Fibroblast of skin of left biceps (primary cell): Measurements from ENCODE around the gene XKR8.
A peak's percentile ranks its signal among the peaks of the same experiment; 100 is the strongest.

Experiments used
- DNase-seq, 2 experiments: peaks; one replicate each; pipeline ENCODE4 v3.0.0-alpha.2; 2013; ENCODE audit warnings: low read depth in 2 of 2

XKR8 gene, protein sequence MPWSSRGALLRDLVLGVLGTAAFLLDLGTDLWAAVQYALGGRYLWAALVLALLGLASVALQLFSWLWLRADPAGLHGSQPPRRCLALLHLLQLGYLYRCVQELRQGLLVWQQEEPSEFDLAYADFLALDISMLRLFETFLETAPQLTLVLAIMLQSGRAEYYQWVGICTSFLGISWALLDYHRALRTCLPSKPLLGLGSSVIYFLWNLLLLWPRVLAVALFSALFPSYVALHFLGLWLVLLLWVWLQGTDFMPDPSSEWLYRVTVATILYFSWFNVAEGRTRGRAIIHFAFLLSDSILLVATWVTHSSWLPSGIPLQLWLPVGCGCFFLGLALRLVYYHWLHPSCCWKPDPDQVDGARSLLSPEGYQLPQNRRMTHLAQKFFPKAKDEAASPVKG

DNA sequence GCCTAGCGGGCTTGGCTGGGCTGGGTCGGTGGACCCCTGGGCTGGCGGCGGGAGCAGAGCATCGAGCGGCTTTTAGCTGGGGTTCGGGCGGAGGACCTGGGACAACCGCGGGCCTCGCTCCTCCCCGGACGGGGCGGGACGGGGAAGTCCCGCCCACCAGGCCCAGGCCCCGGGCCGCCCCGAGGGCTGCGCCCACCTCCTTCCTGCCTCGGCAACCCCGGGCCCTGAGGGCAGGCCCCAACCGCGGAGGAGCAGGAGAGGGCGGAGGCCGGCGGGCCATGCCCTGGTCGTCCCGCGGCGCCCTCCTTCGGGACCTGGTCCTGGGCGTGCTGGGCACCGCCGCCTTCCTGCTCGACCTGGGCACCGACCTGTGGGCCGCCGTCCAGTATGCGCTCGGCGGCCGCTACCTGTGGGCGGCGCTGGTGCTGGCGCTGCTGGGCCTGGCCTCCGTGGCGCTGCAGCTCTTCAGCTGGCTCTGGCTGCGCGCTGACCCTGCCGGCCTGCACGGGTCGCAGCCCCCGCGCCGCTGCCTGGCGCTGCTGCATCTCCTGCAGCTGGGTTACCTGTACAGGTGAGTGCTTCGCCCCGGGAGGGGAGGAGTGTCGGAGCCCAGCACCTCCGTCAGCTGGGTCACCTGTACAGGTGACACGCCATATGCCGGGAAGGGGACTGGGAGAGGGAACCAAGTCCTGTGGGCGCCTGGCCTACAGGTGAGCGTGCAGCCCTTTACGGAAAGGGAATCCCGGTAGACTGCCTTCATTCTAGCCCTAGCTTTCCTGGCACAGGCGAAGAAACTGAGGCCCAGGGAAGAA lies at the start of gene XKR8:
XKR8 (plus strand) TSS at position 182 of the 812 bp plus-strand sequence; CDS start at position 279, 97 bp downstream.
- DNase-seq = peak; percentile 30 to 32

DNA sequence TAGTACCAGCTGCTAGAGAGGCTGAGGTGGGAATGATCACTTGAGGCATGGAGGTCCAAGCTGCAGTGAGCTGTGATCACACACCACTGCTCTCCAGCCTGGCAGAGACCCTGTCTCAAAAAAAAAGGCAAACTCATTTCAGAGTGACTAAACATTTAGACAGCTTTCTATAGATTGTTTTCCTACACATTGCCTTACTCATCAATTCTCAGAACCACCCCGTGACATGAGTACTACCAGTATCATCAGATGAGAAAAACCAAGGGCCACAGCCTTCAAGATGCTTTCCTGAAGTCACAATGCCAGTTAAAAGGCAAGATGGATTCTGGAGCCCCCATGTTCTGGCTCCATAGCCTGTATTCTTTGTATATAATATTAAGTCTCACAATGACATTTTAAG lies 47.3 kb upstream of the XKR8 start:
- no peak for DNase-seq

DNA sequence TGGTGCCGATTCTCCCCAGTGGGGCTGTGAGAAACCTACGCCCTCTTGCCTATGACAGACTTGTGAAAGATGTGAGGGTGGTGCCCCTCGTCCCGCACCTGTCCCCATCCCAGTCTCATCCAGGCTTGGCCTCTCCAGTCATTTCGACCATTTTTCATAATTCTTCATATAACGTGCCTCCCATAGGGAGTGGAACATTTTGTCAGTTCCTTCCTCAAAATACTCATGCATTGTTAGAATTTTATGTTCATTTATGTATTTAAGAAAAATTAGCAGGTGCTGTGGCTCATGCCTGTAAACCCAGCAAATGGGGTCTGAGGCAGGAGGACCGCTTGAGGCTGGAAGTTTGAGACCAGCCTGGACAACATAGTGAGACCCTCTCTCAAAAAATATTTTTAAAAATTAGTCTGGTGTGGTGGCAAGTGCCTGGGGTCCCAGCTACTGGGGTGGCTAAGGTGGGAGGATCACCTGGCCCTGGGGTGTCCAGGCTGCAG lies 44.6 kb upstream of the XKR8 start:
- DNase-seq = no peak

DNA sequence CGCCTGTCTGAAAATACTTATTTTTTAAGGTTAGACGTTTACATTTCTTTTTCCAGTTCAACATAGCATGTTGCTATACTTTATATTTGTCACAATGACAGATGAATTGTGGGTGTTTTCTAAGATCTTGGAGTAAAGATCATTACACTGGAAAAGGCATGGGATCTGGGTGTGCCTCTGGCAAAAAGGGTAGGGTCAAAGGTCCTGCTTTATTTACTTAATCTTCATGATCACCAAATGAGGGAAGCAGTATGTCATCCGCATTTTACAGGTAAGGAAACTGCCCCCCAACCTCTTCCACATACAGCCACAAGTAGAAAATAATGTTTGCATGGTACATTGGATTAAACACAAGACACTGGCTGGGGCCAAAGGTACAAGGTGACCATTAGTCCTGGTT lies 37.5 kb upstream of the XKR8 start:
- DNase-seq = no peak

DNA sequence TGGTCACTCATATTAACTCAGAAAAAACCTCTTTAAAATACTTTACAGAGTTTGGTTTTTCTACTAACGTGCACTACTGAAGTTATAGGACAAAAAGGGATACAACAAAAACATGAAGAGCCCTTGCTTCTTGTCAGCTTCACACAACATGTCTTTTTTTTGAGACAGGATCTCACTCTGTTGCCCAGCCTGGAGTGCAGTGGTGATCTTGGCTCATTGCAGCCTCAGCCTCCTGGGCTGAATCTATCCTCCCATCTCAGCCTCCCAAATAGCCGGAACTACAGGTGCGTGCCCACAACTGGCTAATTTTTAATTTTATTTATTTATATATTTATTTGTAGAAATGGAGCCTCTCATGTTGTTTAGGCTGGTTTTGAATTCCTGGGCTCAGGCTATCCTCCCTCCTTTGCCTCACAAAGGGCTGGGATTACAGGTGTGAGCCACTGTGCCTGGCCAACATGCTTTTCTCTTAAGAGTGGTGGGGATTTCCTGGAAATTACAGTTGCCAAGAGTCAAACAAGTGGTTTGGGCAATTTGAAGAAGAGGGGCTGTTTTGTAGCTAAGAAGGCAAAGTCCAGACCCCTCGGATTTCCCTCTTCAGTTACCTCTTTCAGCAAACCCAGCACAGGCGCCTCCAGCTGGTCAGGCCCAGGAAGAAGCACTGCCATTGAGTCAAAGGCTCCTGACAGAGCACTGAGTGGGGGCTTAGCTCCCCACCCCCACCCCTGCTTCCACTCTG lies 31.4 kb upstream of the XKR8 start:
- no peak for DNase-seq

DNA sequence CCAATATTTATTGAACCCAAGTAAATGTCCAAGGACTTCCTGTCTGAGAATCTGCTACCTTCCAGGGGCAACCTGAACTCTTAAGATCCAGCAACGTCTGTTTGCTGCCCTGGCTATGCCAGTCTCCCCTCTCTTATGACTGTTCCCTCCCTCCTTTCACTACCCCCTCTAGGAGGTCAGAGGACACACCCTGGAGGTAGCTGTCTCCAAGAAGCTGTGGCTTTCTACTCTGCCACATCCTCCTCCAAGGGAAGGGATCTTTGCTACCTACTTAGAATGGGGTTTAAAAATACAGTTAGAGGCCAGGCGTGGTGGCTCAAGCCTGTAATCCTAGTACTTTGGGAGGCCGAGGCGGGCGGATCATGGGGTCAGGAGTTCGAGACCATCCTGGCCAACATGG lies 28.6 kb upstream of the XKR8 start:
- no peak for DNase-seq

DNA sequence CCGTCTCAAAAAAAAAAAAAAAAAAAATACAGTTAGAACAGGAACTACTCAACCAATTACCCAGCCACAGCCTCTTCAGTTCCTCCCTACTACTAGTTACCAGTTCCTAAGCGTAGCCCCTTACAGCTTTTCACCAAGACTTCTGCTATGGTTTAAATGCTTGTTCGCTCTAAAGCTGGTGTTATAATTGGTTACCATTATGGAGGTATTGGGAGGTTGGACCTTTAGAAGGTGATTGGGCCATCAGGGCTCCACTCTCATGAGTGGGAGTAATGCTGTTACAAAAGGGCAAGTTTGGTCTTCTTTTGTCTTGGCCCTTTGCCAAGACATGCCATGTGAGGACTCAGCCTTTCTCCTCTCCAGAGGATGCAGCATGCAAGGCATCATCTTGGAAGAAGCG lies 28.0 kb upstream of the XKR8 start:
- no peak for DNase-seq

DNA sequence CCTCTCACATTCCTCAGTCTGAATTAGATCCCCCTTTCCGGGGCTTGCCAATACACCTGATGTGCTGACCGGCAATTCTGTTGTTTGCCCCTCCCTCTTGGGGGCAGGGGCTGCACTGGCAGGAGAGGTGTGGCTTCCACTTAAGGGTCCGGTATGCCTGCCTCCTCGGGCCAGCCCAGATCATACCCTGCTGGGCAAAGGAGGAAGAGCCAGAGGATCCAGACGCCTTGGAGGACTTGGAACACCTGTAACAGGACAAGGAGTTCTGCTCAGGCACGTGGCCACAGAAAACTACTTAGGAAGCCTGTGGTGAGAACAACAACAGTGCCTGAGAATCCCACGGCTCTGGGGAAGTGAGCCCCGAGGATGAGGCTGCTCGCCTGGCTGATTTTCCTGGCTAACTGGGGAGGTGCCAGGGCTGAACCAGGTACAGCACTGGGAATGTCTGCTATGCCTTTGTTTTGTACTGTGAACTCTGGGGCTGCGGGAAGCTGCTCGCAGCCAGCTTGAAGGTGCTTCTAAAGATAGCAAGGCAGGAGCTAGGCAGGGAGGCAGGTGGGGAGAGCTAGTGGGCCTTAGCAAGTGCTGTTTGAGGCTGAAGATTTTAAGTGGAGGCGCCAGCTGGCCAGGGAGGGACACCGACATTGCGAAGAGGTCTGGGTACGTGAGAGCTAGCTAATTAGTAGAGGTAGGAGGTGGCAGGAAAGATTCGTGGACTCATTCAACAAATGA lies 24.8 kb upstream of the XKR8 start, which contains the start of gene SMPDL3B:
SMPDL3B (plus strand) TSS at position 183 of the 732 bp plus-strand sequence; CDS start at position 367, 184 bp downstream.
- no peak for DNase-seq

DNA sequence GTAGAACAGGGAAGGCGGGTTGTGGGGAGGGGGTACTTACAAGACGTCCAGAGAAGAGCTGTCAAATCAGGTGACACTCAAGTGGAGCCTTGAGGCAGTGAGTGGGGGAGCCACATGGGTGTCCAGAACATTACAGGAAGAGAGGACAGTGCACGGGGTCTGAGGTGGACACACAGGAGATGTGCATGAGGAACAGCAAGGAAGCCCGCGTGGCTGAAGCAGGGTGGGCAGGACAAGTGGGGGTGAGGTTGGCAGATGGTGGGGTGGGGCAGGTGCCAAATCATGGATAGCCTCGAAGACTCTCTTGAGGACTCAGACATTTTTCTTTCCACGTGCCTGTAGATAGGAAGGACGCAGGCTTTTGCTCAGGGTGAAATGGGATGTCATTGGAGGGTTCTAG lies 24.1 kb upstream of the XKR8 start:
- DNase-seq = no peak

DNA sequence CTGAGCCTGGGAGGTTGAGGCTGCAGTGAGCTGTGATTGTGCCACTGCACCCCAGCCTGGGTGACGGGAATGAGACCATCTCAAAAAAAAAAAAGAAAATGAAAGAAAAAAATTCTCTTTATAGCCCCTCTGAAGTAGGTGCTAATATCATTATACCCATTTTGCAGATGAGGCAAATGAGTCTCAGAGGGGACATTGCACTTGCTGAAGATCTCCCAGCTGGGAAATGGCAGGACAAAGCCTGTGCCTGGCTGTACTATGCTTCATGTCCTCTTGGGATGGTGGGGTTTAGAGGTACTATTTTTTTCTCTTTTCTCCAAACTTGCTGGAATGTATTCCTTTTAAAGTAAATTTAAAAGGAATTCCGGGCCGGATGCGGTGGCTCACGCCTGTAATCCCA lies 23.4 kb upstream of the XKR8 start:
- DNase-seq = no peak

DNA sequence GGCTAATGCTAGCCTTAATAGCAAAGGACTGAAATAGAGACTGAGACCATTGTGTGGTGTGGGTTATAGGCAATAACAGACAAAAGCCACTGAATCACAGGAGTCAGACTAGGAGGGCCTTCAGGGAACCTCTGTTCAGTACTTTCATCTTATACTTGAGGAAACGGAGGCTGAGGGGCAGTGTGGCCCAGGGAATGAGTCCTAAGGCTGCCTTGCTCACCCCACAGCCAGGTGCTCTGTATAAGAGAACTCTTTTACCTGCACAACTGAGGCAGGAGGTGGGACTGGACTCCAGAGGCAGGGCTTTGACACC lies 22.3 kb upstream of the XKR8 start:
- no peak for DNase-seq

DNA sequence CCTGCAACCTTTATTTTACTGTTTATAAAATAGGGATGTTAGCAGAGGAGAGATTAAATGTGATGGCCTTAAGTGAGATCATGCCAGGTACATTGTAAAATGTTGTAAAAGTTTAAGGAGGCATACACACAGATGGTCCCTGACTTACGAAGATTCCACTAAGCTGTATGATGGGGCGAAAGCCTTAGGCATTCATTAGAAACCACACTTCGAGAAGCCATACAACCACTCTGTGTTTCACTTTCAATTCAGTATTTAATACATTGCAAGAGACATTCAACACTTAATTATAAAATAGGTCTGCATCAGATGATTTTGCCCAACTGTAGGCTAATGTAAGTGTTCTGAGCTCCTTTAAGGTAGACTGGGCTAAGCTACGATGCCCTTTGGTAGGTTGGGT lies 21.3 kb upstream of the XKR8 start:
- no peak for DNase-seq

DNA sequence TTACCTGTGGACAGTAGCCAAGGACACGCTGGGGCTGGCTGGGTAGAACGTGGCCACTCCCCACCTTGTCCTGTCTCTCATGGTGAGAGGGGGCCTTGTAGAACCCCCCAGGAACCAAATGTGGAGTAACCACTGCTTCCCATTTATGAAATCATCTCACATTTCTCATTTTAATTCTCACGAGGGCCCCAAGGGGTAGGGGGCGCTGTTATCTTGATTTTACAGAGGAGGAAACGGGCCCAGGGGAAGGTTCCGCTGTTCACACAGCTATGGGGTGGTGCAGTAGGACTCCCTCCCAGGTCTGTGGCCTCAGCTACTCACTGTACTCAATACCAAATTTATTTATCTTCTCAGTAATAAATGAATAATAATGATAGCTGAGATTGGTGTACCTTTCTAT lies 19.5 kb upstream of the XKR8 start:
- DNase-seq = no peak

DNA sequence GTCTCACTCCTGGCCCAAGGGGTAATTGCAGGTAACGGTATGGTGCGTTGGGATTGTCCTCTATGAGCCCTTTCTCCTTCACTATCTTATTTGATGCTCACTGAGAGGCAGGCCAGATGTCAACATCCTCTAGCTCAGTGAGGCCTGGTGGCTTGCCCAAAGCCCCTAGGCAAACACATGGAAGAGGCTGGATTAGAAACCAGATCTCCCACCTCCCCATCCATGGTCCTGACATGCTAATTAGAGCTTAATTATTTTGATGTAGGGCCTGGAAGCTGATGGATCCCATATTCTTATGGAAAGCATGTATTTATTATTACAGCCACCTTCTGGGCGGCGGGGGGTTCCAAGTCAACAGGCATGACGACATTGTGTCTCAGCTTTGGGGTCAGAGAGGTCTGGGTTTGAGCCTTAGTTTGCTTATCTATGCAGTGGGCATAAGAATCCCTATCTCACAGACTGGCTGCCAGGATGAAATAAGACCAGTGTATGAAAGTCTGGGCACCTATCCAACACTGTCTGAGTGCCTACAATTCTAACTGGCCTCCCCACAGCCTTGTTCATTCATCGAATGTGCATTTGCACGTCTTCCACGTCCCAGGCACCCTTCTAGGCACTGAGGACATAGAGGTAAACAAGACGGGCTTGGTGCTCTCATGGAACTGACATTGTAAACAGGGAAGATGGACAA lies 18.8 kb upstream of the XKR8 start:
- DNase-seq = no peak

DNA sequence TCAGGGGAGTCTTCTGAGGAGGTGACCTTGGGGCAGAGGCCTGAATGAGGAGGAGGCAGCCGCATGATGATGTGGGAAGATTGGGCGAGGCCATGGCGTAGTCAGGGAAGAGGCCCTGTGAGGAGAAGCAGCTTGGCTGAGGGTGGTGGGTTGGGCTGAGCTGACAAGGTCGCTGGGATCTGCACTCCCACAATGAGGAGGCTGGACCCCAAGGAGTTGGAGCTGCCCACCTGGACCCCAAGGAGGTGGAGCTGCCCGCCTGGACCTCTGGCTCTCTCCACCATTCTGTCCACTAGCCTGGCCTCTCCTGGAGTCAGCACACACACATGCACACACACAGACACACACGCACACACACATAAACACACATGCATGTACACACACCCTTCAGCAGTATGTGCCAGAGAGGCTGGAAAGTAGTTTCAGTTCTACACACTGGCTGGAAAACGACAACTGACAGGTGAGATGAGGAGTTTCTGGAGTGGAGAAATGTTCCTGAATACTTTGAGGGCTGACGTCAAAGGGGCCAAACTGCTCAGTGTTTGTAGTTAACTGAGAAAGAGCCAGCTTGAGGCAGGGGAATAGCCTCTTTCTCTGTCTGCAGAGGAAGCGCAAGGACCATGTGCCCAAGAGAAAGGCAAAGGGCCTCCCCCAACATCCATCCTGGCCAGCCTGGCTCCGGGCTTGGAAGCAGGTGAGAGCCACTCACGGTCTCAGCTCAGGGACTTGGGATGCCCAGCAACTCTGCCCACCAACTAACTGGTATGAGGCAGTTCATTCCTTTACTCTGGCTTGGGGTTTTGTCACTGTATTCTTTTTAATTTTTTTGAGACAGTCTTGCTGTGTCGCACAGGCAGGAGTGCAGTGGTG lies 17.9 kb upstream of the XKR8 start:
- no peak for DNase-seq

DNA sequence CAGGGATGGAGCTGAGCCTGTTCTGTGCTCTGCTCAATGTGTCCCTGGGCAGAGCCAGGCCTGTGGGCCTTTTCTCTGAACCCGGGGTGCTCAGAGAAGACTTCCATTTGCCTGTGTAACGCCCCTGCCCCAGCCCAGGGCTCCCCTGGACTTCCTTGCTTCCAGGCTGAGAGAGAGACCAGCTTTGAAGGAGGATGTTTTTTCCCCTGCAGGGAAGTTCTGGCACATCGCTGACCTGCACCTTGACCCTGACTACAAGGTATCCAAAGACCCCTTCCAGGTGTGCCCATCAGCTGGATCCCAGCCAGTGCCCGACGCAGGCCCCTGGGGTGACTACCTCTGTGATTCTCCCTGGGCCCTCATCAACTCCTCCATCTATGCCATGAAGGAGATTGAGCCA lies 14.8 kb upstream of the XKR8 start:
- no peak for DNase-seq

DNA sequence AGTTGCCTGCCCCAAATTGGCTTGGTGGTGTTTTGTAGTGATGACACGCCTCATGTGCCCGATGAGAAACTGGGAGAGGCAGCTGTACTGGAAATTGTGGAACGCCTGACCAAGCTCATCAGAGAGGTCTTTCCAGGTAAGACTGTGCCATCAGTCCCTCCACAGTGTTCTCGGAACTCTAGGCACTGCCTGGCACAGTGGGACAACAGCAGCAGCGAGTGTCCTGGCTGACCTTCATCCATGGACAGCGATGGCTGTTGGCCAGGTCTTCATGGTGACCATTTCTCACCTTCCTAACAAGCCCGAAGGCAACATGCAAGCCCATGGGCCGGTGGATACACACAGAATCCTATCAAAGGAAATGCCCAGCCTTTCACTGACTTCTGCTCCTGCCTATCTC lies 10.7 kb upstream of the XKR8 start:
- no peak for DNase-seq

DNA sequence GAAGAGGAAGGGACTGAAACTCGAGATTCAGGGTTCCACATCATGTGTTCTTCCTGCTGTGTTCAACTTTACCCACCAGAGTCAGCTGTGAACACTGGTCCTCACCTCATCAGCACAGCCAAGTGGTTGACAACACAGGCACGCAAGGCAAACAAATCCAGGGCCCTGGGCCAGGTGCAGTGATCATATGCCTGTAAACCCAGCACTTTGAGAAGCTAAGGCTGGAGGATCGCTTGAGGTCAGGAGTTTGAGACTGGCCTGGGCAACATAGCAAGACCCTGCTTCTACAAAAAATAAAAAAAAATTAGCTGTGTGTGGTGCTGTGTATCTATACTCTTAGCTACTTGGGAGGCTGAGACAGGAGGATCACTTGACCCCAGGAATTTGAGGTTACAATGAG lies 8.4 kb upstream of the XKR8 start:
- DNase-seq = no peak

DNA sequence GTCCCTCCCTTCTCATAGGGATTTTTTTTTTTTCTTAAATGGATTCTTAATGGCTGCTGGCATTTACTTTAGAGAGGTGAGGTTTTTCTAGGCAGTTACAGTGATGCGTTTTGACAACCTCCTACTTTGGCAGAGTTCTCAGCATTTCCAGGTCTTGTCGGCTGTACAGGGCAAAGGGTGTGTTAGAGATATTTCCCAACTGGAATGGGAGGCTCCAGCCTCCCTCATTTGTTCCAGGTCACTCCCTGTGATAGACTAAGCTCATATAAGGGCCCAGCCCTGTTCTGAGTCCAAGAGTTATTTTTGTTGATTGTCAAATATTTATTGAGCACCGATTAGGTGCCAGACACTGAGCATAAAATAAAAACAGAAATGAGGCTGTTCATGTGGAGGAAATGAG lies 7.6 kb upstream of the XKR8 start:
- DNase-seq = no peak

DNA sequence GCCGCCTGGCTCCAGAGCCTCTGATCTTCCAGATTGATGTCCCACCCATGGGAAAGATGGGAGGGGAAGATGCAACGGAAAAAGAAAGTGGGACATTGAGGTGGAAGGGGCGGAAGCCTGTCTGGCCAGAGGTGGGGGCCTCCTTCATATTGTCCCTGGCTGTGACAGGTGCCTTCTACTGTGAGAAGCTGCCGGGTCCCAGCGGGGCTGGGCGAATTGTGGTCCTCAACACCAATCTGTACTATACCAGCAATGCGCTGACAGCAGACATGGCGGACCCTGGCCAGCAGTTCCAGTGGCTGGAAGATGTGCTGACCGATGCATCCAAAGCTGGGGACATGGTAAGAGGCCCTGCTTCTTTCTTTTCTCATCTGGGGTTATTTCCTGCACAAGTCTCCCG lies 5.6 kb upstream of the XKR8 start:
- DNase-seq = no peak
